Effector memory CD8-positive, alpha-beta T cell (primary cell): ENCODE measurements around the gene SDF2.

Experiments
- ATAC-seq: fragments of 150-1000 bp; cut with Tn5 transposase; replicated peaks from 2 replicates; pipeline ENCODE4 v1.10.0; 2021; ENCODE audit warnings: mild to moderate bottlenecking, moderate library complexity
- DNase-seq, 3 experiments: peaks; one replicate each; pipeline ENCODE4 v3.0.0; 2021
- H3K27ac Mint-ChIP-seq, 2 donors: one replicate each; pipeline ENCODE4 v1.8.0; 2022; ENCODE audit warnings: mild to moderate bottlenecking in 2 of 2, mixed read lengths in 2 of 2, moderate library complexity in 2 of 2
- H3K27me3 Mint-ChIP-seq, 2 donors: one replicate each; pipeline ENCODE4 v1.8.0; 2022; ENCODE audit warnings: mixed read lengths in 2 of 2
- H3K36me3 Mint-ChIP-seq: one replicate; pipeline ENCODE4 v1.8.0; 2022; ENCODE audit warnings: mild to moderate bottlenecking, moderate library complexity, mixed read lengths; ENCODE audit not compliant: insufficient read depth
- H3K4me1 Mint-ChIP-seq, 2 donors: one replicate each; pipeline ENCODE4 v1.8.0; 2022; ENCODE audit warnings: low read depth in 2 of 2, mixed read lengths in 2 of 2
- H3K4me3 Mint-ChIP-seq, 2 donors: one replicate each; pipeline ENCODE4 v1.8.0; 2022; ENCODE audit warnings: mild to moderate bottlenecking in 2 of 2, mixed read lengths in 2 of 2, moderate library complexity in 2 of 2
- H3K9me3 Mint-ChIP-seq, 2 donors: one replicate each; pipeline ENCODE4 v1.8.0; 2022; ENCODE audit warnings: mixed read lengths in 2 of 2

SDF2 gene

DNA sequence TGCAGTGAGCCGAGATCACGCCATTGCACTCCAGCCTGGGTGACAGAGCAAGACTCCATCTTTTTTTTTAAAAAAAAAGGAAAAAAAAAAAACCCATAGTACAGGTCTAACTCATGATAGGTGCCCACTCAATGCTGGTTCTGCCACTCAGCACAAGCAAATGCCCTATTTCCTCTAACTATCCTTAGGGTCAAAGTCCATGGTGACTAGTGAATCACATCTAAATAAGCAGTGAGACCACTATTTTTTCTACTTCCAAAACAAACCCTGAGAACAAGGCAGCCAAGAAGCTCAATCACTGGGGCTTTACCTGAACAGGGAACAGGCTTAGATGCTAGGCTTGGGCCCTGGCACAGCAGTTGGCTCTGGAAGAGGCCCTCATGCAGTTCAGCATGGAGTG, 20.1 kb downstream of the SDF2 start:
- ATAC-seq (no peak), DNase-seq (no peak)
- H3K36me3 Mint-ChIP-seq = peaks cover 77% of the 10 kb centered on the region
- H3K27me3 Mint-ChIP-seq = no peaks in the 10 kb centered on the region
- H3K9me3 Mint-ChIP-seq = no peaks in the 10 kb centered on the region
- no peak overlapping the region for H3K27ac Mint-ChIP-seq
- H3K4me3 Mint-ChIP-seq = no peak overlapping the region
- peaks cover 29 to 50% of the 10 kb centered on the region in 2 donors for H3K4me1 Mint-ChIP-seq

DNA sequence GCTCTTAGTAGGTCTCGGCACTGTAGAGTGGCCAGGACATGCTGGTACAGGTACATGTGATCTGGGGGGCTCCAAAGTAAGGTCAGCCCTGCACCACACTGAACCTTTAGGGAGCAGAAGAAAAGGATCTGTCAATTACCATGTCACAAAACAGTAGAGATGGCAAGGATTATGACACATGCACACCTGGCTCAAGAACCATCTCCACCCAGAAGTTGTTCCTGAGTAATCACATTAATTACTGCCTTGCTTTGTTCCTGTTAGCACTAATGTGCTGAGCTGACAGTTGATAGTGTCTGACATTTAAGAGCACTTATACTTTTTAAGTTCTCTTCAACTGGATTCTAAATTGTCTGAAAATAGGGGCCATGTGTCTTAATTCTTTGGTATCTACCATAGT, 26.2 kb downstream of the SDF2 start:
- peaks cover 13 to 33% of the 10 kb centered on the region in 2 donors for H3K4me1 Mint-ChIP-seq
- no peak for DNase-seq
- H3K36me3 Mint-ChIP-seq = peaks cover 87% of the 10 kb centered on the region
- no peaks in the 10 kb centered on the region for H3K27me3 Mint-ChIP-seq
- H3K4me3 Mint-ChIP-seq = no peak overlapping the region
- no peak for ATAC-seq
- H3K27ac Mint-ChIP-seq = no peak overlapping the region
- no peaks in the 10 kb centered on the region for H3K9me3 Mint-ChIP-seq

DNA sequence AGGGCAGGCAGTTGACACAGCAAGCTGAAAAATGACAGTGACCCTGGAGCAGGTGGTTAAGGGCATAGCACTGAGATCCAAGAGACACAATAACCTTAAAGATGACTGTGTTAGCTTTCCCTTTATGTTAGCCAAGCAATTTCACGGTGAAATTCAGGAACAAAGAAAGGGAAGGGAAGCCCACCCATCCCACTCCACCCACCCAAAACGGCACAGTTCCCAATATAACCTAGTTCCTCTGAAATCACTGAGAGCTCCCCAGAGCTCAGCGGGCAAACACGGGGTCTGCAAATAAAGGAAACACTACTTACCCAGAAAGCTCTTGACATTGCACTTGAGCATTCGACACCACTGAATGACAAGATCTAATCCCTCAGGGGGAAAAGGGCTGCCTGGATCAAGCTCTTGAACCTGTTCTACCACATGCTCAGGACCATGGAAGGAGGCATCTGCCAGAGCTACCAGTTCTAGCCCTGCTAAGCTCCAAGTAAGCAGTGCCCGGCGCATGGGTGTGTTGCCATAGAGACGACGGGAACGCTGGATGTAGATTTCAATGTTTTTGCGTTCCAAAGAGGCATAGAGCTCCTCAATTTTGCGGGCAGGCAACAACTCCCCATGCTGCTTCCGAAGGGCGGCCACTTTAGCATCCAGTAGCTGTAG, 27.4 kb downstream of the SDF2 start:
- DNase-seq (no peak), ATAC-seq (no peak)
- peak overlapping the region in 1 of 2 donors; percentile 25 for H3K27ac Mint-ChIP-seq
- H3K27me3 Mint-ChIP-seq = no peaks in the 10 kb centered on the region
- H3K36me3 Mint-ChIP-seq = peaks cover 87% of the 10 kb centered on the region
- H3K4me1 Mint-ChIP-seq = peaks cover 11 to 31% of the 10 kb centered on the region in 2 donors
- H3K9me3 Mint-ChIP-seq = no peaks in the 10 kb centered on the region
- no peak overlapping the region for H3K4me3 Mint-ChIP-seq

DNA sequence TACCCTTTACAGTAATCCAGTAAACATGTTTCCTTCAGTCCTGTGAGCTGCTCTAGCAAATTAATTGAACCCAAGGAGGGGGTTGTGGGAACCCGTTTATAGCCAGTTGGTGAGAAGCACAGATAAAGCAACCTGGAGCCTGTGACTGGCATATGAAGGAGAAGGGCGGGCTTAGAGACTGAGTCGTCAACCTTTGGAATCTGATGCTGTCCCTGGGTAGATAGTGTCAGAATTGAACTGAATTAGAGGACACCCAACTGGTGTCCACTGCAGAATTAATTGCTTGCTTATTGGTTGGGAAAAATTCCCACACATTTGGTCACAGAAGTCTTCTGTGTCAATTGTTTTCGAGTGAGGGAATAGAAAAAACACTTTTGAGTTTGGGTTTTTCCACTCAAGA, 34.9 kb downstream of the SDF2 start:
- peaks cover 0 to 15% of the 10 kb centered on the region in 2 donors for H3K4me1 Mint-ChIP-seq
- H3K27me3 Mint-ChIP-seq = no peaks in the 10 kb centered on the region
- H3K27ac Mint-ChIP-seq = peak overlapping the region in 1 of 2 donors; percentile 16
- DNase-seq = no peak
- H3K9me3 Mint-ChIP-seq = no peaks in the 10 kb centered on the region
- no peak overlapping the region for H3K4me3 Mint-ChIP-seq
- no peak for ATAC-seq
- H3K36me3 Mint-ChIP-seq = peaks cover 74% of the 10 kb centered on the region

DNA sequence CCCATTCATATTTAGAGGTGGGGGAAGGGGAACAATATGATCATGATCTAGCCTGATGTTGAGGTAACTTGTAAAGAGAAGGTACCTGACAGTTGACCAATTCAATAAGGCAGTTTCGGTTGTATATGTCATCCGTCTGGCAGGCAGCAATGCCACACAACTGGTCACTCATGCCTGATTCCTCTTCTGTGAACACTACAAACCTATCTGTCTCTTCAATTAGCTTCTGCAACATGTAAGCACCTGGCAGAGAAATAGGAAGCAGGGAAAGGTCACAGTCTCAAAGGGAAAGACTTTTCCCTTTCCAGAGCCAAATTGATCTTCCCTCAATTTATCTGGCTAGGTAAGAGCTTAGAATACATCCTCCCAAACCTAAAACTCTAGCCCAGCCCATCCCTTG, 37.6 kb downstream of the SDF2 start:
- Mint-ChIP-seq H3K4me1 (peaks cover 0 to 15% of the 10 kb centered on the region in 2 donors), H3K4me3 (no peak overlapping the region), H3K36me3 (peaks cover 74% of the 10 kb centered on the region), H3K27me3 (no peaks in the 10 kb centered on the region), H3K27ac (no peak overlapping the region), H3K9me3 (no peaks in the 10 kb centered on the region)
- DNase-seq (no peak), ATAC-seq (no peak)

DNA sequence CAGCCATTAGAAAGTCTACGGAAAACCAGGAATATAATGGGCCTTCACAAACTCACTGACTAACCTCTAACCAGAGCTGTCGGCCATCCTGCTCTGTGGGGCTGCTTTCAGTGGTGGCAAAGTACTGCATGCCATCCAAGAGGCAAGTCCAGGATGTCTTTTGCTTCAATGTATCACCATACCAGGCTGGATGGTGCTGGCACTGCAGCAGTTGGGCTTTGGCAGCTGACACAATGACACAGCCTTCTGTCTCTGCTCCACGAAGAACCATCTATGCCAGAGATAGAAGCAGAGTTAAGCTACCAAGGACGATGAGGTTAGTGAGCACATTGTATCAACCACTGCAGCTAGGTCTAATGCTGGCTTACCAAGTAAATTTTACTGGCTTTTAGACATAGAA, 38.0 kb downstream of the SDF2 start:
- DNase-seq (no peak), ATAC-seq (no peak)
- Mint-ChIP-seq H3K4me3 (no peak overlapping the region), H3K4me1 (peaks cover 0 to 15% of the 10 kb centered on the region in 2 donors), H3K27ac (no peak overlapping the region), H3K9me3 (no peaks in the 10 kb centered on the region), H3K27me3 (no peaks in the 10 kb centered on the region), H3K36me3 (peaks cover 75% of the 10 kb centered on the region)

DNA sequence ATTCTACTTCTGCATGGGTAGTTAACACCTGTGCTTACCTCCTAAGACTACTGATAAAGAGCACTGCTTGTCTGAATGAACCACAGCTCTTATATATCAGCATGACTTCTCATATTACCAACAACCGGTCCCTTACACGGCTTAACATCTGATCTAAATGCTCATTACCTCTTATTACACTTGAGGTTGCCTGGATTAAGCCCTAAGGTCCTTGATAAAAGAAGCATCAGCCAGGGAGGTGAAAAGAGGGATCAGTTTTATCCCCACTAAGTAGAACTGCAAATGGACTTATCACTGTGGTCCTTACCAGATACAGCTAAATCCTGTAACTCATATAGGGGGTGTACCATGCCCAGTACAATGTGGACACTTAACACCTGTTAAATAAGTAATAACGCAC, 39.5 kb downstream of the SDF2 start:
- H3K9me3 Mint-ChIP-seq = no peaks in the 10 kb centered on the region
- peaks cover 76% of the 10 kb centered on the region for H3K36me3 Mint-ChIP-seq
- no peaks in the 10 kb centered on the region for H3K27me3 Mint-ChIP-seq

DNA sequence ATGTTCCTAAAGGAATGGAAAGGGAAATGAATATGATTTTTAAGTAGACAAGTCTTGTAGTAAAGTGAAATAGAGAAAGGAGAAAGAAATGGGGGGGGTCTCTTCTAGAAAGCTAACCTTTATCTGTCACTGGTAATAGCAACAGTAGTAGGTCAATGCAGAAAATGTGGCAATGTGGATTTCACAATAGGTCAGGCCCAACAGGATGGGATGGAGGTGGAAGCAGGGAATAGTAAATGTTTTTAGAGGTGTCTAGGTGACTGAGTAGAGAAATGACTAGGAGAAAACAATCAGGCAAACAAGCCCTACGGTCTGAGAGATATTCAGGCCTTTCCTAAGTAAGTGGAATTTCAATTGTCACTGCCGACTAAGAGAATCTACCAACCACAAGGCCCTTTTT, 41.7 kb downstream of the SDF2 start:
- Mint-ChIP-seq H3K27me3 (no peaks in the 10 kb centered on the region), H3K27ac (no peak overlapping the region), H3K9me3 (no peaks in the 10 kb centered on the region), H3K4me1 (peaks cover 0 to 3% of the 10 kb centered on the region in 2 donors), H3K36me3 (peaks cover 84% of the 10 kb centered on the region), H3K4me3 (no peak overlapping the region)
- no peak for ATAC-seq
- no peak for DNase-seq

More for the DNA sequence above, 39.5 kb downstream of the SDF2 start:
- Mint-ChIP-seq H3K4me3 (no peak overlapping the region), H3K27ac (no peak overlapping the region), H3K4me1 (peaks cover 0 to 9% of the 10 kb centered on the region in 2 donors)
- ATAC-seq (no peak), DNase-seq (no peak)

DNA sequence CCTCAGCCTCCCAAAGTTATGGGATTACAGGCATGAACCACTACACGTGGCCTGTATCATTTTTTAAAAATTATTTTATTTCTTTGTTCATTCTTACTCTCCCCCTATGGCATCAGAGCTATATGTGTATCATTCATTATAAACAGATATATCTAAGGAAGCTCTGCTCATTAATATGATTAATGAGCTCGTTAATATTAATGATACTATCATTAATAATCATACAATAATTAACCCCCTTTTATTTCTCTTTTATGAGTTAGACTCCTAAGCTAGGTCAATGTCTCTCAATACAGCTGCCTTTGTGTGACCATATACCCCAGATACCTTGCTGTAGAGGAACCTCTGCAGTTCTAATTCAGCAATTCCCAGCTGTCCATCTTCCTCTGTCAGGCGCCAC, 43.2 kb downstream of the SDF2 start:
- ATAC-seq (no peak), DNase-seq (no peak)
- Mint-ChIP-seq H3K27ac (peak overlapping the region in 1 of 2 donors; percentile 60), H3K9me3 (no peaks in the 10 kb centered on the region), H3K27me3 (no peaks in the 10 kb centered on the region), H3K4me1 (peaks cover 4 to 5% of the 10 kb centered on the region in 2 donors), H3K36me3 (peaks cover 85% of the 10 kb centered on the region), H3K4me3 (no peak overlapping the region)

DNA sequence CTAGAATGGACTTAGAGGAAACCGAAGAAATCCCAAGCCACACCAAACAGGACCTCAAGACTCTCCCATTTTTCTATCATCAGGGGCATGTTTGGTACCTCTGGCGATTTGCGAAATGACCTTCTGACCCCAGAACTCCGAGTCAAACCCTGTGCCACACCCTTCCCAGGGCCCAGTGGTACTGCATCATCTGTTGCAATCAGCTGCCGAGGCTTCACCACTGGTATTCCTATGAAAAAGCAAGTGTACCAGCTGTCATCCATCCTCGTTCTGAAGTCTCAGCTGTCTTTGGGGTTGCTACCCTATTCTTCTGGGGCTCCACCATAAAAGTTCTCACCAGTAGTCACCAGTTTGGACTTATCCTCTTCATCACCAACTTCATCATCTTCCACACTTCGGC, 45.4 kb downstream of the SDF2 start:
- ATAC-seq (no peak), DNase-seq (no peak)
- H3K4me1 Mint-ChIP-seq = peaks cover 5 to 9% of the 10 kb centered on the region in 2 donors
- no peaks in the 10 kb centered on the region for H3K9me3 Mint-ChIP-seq
- no peaks in the 10 kb centered on the region for H3K27me3 Mint-ChIP-seq
- H3K27ac Mint-ChIP-seq = peak overlapping the region in 1 of 2 donors; percentile 29
- peaks cover 63% of the 10 kb centered on the region for H3K36me3 Mint-ChIP-seq
- no peak overlapping the region for H3K4me3 Mint-ChIP-seq

DNA sequence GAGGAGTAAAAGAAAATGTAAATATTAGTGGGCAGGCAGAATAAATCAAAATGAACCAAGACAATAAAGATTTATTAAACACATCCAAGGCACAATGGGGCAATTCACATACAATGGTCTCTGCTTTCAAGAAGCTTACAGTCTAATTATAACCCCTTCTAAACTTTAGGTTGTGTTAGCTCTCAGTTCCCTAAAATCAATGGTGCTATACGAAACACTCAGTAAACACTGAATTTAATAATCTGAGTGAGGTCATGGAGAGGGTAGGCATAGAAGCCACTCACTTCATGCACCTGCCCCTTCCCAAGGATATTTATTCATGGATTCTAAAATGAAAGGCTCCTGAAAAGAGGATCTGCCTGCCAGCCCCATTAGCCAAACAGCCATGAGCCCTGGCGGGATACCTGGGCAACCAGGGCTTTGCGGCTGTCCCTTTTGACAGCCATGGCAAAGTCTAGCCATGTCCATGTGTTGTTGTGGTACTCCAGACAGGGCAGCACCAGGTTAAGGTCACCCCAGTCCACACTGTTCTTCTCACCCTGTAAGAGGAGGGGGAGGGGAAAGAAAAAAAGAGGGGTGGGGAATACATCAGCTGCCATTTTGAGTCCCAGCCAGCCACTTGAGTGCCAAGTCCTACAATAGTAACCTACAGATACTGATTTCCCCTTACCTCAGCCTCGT, 46.3 kb downstream of the SDF2 start:
- H3K27ac Mint-ChIP-seq = no peak overlapping the region
- no peak for ATAC-seq

DNA sequence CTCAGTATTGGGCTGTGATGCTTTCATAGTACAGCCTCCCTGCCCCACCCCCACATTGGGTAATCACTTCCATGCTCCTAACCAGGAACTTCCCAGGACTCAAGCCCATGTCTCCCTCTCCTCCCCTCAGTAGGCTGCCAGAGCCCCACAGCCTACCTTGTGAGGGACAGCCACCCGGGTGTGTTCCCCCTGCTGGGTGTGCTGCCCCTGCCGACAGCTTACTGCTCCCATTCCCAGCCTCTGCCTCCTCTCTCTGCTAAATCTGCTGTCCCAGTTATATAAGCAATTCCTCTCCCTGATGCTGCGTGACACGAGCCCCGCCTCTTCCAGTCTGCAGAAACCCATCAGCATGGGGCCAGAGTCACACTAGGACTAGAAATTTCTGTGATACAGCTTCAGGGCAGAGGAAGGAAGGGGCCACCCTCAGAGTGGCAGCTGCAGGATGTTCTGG, 47.8 kb downstream of the SDF2 start, which contains the start of gene RSKR:
RSKR (minus strand) TSS at position 255 of the 451 bp plus-strand sequence; CDS start at position 231, 24 bp downstream.
- DNase-seq (no peak), ATAC-seq (no peak)
- Mint-ChIP-seq H3K4me3 (no peak within 1 kb of the TSS), H3K27ac (peak within 1 kb of the TSS; percentile 19 to 74), H3K9me3 (no peaks in the 10 kb centered on the region), H3K4me1 (peaks cover 5 to 9% of the 10 kb centered on the region in 2 donors), H3K27me3 (no peaks in the 10 kb centered on the region), H3K36me3 (peaks cover 43% of the 10 kb centered on the region)

More for the DNA sequence above, 46.3 kb downstream of the SDF2 start:
- Mint-ChIP-seq H3K4me1 (peaks cover 5 to 9% of the 10 kb centered on the region in 2 donors), H3K4me3 (no peak overlapping the region), H3K36me3 (peaks cover 54% of the 10 kb centered on the region), H3K27me3 (no peaks in the 10 kb centered on the region), H3K9me3 (no peaks in the 10 kb centered on the region)
- no peak for DNase-seq

DNA sequence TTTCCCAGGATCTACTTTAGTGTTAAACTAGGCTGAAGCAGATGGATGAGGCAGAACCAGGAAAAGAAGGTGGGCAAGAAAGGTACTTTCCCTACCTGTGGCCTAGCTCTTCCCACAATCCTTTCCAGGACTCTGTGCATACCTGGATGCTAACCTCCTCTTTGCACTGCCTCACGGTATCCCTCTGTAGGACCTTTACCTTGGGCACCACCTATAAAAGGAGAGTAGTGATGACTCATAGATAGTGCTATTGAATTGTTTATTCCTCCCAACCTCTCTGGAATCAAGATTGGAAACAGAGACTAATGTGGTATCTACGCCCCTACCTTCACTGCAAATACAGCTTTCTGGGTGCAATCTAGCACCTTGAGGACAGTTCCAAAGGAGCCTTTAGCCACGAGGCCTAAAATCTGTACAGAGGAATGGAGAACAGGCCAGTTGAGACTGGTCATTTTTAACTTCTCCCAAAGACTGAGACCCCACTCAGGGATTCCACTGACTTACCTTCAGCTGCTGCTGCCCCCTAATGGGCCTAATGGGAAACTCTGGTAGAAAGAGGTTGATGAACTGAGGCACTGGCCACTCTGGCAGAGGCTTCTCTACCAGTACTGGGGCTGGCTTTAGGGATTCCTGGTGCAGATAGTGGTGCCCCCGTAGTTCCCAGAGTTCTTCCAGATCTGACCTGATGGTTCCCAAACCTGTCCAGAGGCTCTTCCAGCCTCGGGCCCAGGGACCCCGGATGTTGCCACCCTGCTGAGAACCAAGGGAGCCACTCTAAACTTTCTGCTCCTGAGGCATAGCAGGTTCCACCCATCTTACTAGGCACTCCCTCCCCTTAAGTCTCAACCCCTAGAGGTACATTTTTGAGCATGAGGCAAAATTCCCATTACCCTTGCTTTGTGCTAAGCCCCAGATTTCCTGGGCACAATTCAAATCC, 48.5 kb downstream of the SDF2 start:
- H3K27me3 Mint-ChIP-seq = no peaks in the 10 kb centered on the region
- peak; percentile 42 for ATAC-seq
- no peak overlapping the region for H3K4me3 Mint-ChIP-seq
- peak; percentile 23 to 42 (median 35) for DNase-seq
- peak overlapping the region in 1 of 2 donors; percentile 74 for H3K27ac Mint-ChIP-seq
- H3K4me1 Mint-ChIP-seq = peaks cover 5 to 9% of the 10 kb centered on the region in 2 donors
- H3K9me3 Mint-ChIP-seq = no peaks in the 10 kb centered on the region
- peaks cover 38% of the 10 kb centered on the region for H3K36me3 Mint-ChIP-seq
